Right lung (tissue), 10 donors: ENCODE results near the gene LRMDA. TPM values are rescaled to one million over a fixed set of nuclear protein-coding genes. Genes with fewer than 3 reads are reported as not detected.

ENCODE experiments used
- DNase-seq, 2 donors: peaks; one replicate each; pipeline ENCODE4 v3.0.0-alpha.2; 2013
- long read RNA-seq, 8 donors: transcript quantifications; one replicate each; lab custom pipeline, GENCODE V29; 2026
- polyA plus RNA-seq, 5 donors: library from polyadenylated mRNA; unstranded; fragments of 120-200 nt; gene quantifications; one replicate each; pipeline versions ENCODE4 v1.2.1 to v1.2.3, GENCODE V29; 2013; ENCODE audit warnings: inconsistent platforms in 1 of 5, low replicate concordance in 1 of 5; ENCODE audit not compliant: insufficient read length in 5 of 5, insufficient read depth in 1 of 5

Gene LRMDA
- polyA plus RNA-seq: 10 to 100 TPM; 13.4 to 23.1 (median 19.1) TPM
- long read RNA-seq, donor 1, transcript LRMDA-216 (3 exons, 393 nt): major isoform, 13 of 13 reads
- long read RNA-seq, donor 1, partial matches to known transcripts: 0 of 13 reads
- long read RNA-seq, donor 1, other reads (novel, unspliced or antisense): 0 of 13 reads
- long read RNA-seq, donor 2, transcript LRMDA-216 (3 exons, 393 nt): major isoform, 9 of 9 reads
- long read RNA-seq, donor 2, partial matches to known transcripts: 0 of 9 reads
- long read RNA-seq, donor 2, other reads (novel, unspliced or antisense): 0 of 9 reads
- long read RNA-seq, donor 3, transcript LRMDA-216 (3 exons, 393 nt): major isoform, 6 of 6 reads
- long read RNA-seq, donor 3, partial matches to known transcripts: 0 of 6 reads
- long read RNA-seq, donor 3, other reads (novel, unspliced or antisense): 0 of 6 reads
- long read RNA-seq, donor 4, partial matches to known transcripts: 0 of 4 reads
- long read RNA-seq, donor 4, other reads (novel, unspliced or antisense): 0 of 4 reads
- long read RNA-seq, donor 5, partial matches to known transcripts: 0 of 4 reads
- long read RNA-seq, donor 5, other reads (novel, unspliced or antisense): 0 of 4 reads
- long read RNA-seq, donor 6, transcript LRMDA-216 (3 exons, 393 nt): major isoform, 7 of 7 reads
- long read RNA-seq, donor 6, partial matches to known transcripts: 0 of 7 reads
- long read RNA-seq, donor 6, other reads (novel, unspliced or antisense): 0 of 7 reads
- long read RNA-seq, donor 7, transcript LRMDA-216 (3 exons, 393 nt): major isoform, 6 of 6 reads
- long read RNA-seq, donor 7, partial matches to known transcripts: 0 of 6 reads
- long read RNA-seq, donor 7, other reads (novel, unspliced or antisense): 0 of 6 reads
- long read RNA-seq, donor 8, partial matches to known transcripts: 0 of 2 reads
- long read RNA-seq, donor 8, other reads (novel, unspliced or antisense): 0 of 2 reads

GRCh38 chr10:75431180-75432111 is at the start of gene LRMDA:
LRMDA (plus strand) TSS chr10:75431624.
- peak; percentile 84 to 85 for DNase-seq

- no peak for DNase-seq
Observed at GRCh38 chr10:75386128-75386527, 45.3 kb upstream of the LRMDA start.

- DNase-seq: no peak
Observed at GRCh38 chr10:75388082-75388481, 43.3 kb upstream of the LRMDA start.

- DNase-seq: no peak
Observed at GRCh38 chr10:75390178-75390577, 41.2 kb upstream of the LRMDA start.

GRCh38 chr10:75392271-75392670 is 39.2 kb upstream of the LRMDA start:
- DNase-seq: no peak

GRCh38 chr10:75392744-75393143 is 38.7 kb upstream of the LRMDA start:
- no peak for DNase-seq

- no peak for DNase-seq
Observed at GRCh38 chr10:75394221-75394620, 37.2 kb upstream of the LRMDA start.

- DNase-seq: peak; percentile 79 to 81
Observed at GRCh38 chr10:75395066-75395931, 36.1 kb upstream of the LRMDA start.

GRCh38 chr10:75395932-75396630 is 35.3 kb upstream of the LRMDA start:
- peak in 1 of 2 donors; percentile 68 for DNase-seq

- DNase-seq: peak; percentile 55 to 72
Observed at GRCh38 chr10:75396631-75397495, 34.6 kb upstream of the LRMDA start.

- peak; percentile 45 to 54 for DNase-seq
Observed at GRCh38 chr10:75397496-75398199, 33.8 kb upstream of the LRMDA start.

GRCh38 chr10:75398200-75398691 is 33.2 kb upstream of the LRMDA start:
- peak; percentile 30 to 32 for DNase-seq

- DNase-seq: peak; percentile 45 to 59
Observed at GRCh38 chr10:75398692-75399460, 32.5 kb upstream of the LRMDA start.

GRCh38 chr10:75399461-75400162 is 31.8 kb upstream of the LRMDA start:
- peak; percentile 64 for DNase-seq

GRCh38 chr10:75400163-75400770 is 31.2 kb upstream of the LRMDA start:
- peak; percentile 42 to 54 for DNase-seq
